WTC11 (cell line): Measurements from ENCODE around the gene CD200R1. TPM values are rescaled to one million over a fixed set of nuclear protein-coding genes. Genes with fewer than 3 reads are reported as not detected.

Experiments
- ATF2 ChIP-seq: sonication (generic); formaldehyde crosslinking; IDR thresholded peaks from 2 replicates; pipeline ENCODE4 v1.8.1; 2022; ENCODE audit warnings: low read depth, missing genetic modification reagents, borderline replicate concordance
- CBFB ChIP-seq: sonication (generic); formaldehyde crosslinking; IDR thresholded peaks from 2 replicates; pipeline ENCODE4 v1.8.1; 2022; ENCODE audit warnings: mild to moderate bottlenecking, low read depth, missing genetic modification reagents
- E2F1 ChIP-seq: sonication (generic); formaldehyde crosslinking; IDR thresholded peaks from 2 replicates; pipeline ENCODE4 v1.8.0; 2022; ENCODE audit warnings: mild to moderate bottlenecking, missing genetic modification reagents
- E2F4 ChIP-seq: sonication (generic); formaldehyde crosslinking; IDR thresholded peaks from 2 replicates; pipeline ENCODE4 v1.8.1; 2022; ENCODE audit warnings: low read depth, mild to moderate bottlenecking, moderate library complexity, missing genetic modification reagents, borderline replicate concordance
- FOXK1 ChIP-seq: sonication (generic); formaldehyde crosslinking; IDR thresholded peaks from 2 replicates; pipeline ENCODE4 v1.8.0; 2022; ENCODE audit warnings: mild to moderate bottlenecking, moderate library complexity, missing genetic modification reagents
- HMGA2 ChIP-seq: fragments of 250-450 bp; sonication (Bioruptor Pico); IDR thresholded peaks from 2 replicates; pipeline ENCODE4 v1.4.0; 2021; ENCODE audit warnings: mild to moderate bottlenecking, moderate library complexity
- MAX ChIP-seq: sonication (generic); formaldehyde crosslinking; IDR thresholded peaks from 2 replicates; pipeline ENCODE4 v1.8.0; 2022; ENCODE audit warnings: mild to moderate bottlenecking, missing genetic modification reagents
- NR3C1 ChIP-seq: sonication (generic); formaldehyde crosslinking; conservative IDR thresholded peaks from 2 replicates; pipeline ENCODE4 v1.8.1; 2023; ENCODE audit warnings: low read depth, mild to moderate bottlenecking, missing genetic modification reagents
- PRDM15 ChIP-seq: sonication (generic); formaldehyde crosslinking; IDR thresholded peaks from 2 replicates; pipeline ENCODE4 v1.8.0; 2022; ENCODE audit warnings: missing genetic modification reagents
- RORB ChIP-seq: fragments of 250-450 bp; sonication (Bioruptor Pico); IDR thresholded peaks from 2 replicates; pipeline ENCODE4 v1.9.0; 2021; ENCODE audit warnings: mild to moderate bottlenecking
- SOX15 ChIP-seq: fragments of 250-450 bp; sonication (Bioruptor Pico); IDR thresholded peaks from 2 replicates; pipeline ENCODE4 v1.9.0; 2021; ENCODE audit warnings: mild to moderate bottlenecking
- SP1 ChIP-seq: sonication (generic); formaldehyde crosslinking; conservative IDR thresholded peaks from 2 replicates; pipeline ENCODE4 v1.8.1; 2022; ENCODE audit warnings: missing genetic modification reagents
- STAT6 ChIP-seq: sonication (generic); formaldehyde crosslinking; conservative IDR thresholded peaks from 2 replicates; pipeline ENCODE4 v1.8.1; 2023; ENCODE audit warnings: mild to moderate bottlenecking, low read depth, missing genetic modification reagents, moderate library complexity
- TEAD1 ChIP-seq: sonication (generic); formaldehyde crosslinking; IDR thresholded peaks from 2 replicates; pipeline ENCODE4 v1.8.0; 2022; ENCODE audit warnings: mild to moderate bottlenecking, missing genetic modification reagents
- TP53 ChIP-seq: sonication (generic); formaldehyde crosslinking; IDR thresholded peaks from 2 replicates; pipeline ENCODE4 v1.8.1; 2023; ENCODE audit warnings: mild to moderate bottlenecking, missing genetic modification reagents
- USF1 ChIP-seq: sonication (generic); formaldehyde crosslinking; IDR thresholded peaks from 2 replicates; pipeline ENCODE4 v1.8.0; 2022; ENCODE audit warnings: mild to moderate bottlenecking, missing genetic modification reagents
- ZBTB21 ChIP-seq: sonication (generic); formaldehyde crosslinking; IDR thresholded peaks from 2 replicates; pipeline ENCODE4 v1.8.1; 2023; ENCODE audit warnings: mild to moderate bottlenecking, missing genetic modification reagents, borderline replicate concordance
- ZMAT4 ChIP-seq: fragments of 250-450 bp; sonication (Bioruptor Pico); IDR thresholded peaks from 2 replicates; pipeline ENCODE4 v1.9.0; 2021; ENCODE audit warnings: mild to moderate bottlenecking
- ZNF138 ChIP-seq: sonication (generic); formaldehyde crosslinking; conservative IDR thresholded peaks from 2 replicates; pipeline ENCODE4 v1.8.1; 2022; ENCODE audit warnings: mild to moderate bottlenecking, moderate library complexity, missing genetic modification reagents
- ZNF232 ChIP-seq: sonication (generic); formaldehyde crosslinking; IDR thresholded peaks from 2 replicates; pipeline ENCODE4 v1.8.0; 2022; ENCODE audit warnings: mild to moderate bottlenecking, missing genetic modification reagents
- ZNF263 ChIP-seq: sonication (generic); formaldehyde crosslinking; IDR thresholded peaks from 2 replicates; pipeline ENCODE4 v1.8.1; 2022; ENCODE audit warnings: low read depth, mild to moderate bottlenecking, moderate library complexity, missing genetic modification reagents
- ZNF396 ChIP-seq: fragments of 250-450 bp; sonication (Bioruptor Pico); IDR thresholded peaks from 2 replicates; pipeline ENCODE4 v1.8.0; 2021; ENCODE audit warnings: mild to moderate bottlenecking, moderate library complexity, borderline replicate concordance
- ZNF425 ChIP-seq: fragments of 250-450 bp; sonication (Bioruptor Pico); conservative IDR thresholded peaks from 2 replicates; pipeline ENCODE4 v1.9.0; 2021; ENCODE audit warnings: mild to moderate bottlenecking
- total RNA-seq: library from RNA; stranded (reverse); gene quantifications from 3 replicates; pipeline ENCODE4 v1.2.3, GENCODE V29; 2021

The CD200R1 gene
- total RNA-seq, 1 experiment from 2014 or later: not detected

GRCh38 chr3:113019182-113020137 is 44.6 kb upstream of the CD200R1 start (continued):
- TF ChIP-seq E2F4 (CRISPR knock-in tag) (no peak), CBFB (no peak), RORB (CRISPR knock-in tag) (no peak), ZNF425 (CRISPR knock-in tag) (no peak), ZNF263 (CRISPR knock-in tag) (no peak), SOX15 (CRISPR knock-in tag) (no peak), SP1 (peak; percentile 88), ATF2 (CRISPR knock-in tag) (no peak), ZNF138 (CRISPR knock-in tag) (no peak), USF1 (CRISPR knock-in tag) (peak; percentile 69; the same call in 1 of the 2 replicates), STAT6 (CRISPR knock-in tag) (no peak), E2F1 (CRISPR knock-in tag) (no peak), ZMAT4 (CRISPR knock-in tag) (no peak), MAX (CRISPR knock-in tag) (peak; percentile 97), TP53 (CRISPR knock-in tag) (peak; percentile 74; the same call in 1 of the 2 replicates), PRDM15 (peak; percentile 55; the same call in 1 of the 2 replicates), ZBTB21 (CRISPR knock-in tag) (peak; percentile 88), TEAD1 (CRISPR knock-in tag) (peak; percentile 77; the same call in 1 of the 2 replicates), NR3C1 (0 out of 2 replicates have a peak, but pooled peaks have one; percentile 55), ZNF396 (CRISPR knock-in tag) (no peak), HMGA2 (no peak; the same call in 1 of the 2 replicates), ZNF232 (CRISPR knock-in tag) (peak; percentile 86; the same call in 1 of the 2 replicates), FOXK1 (peak; percentile 18)
